MM.1S (cell line): ENCODE results near the gene MKNK2.

Source experiments
- DNase-seq: peaks from one replicate; pipeline ENCODE4 v3.0.0-alpha.2; 2015
- H2AFZ ChIP-seq: fragments of 300-600 bp; sonication (generic); 2 replicates; pipeline ENCODE4 v1.6.0; 2016; ENCODE audit warnings: antibody characterized with exemption, low read length
- H3F3A ChIP-seq: fragments of 300-600 bp; sonication (generic); 2 replicates; pipeline ENCODE4 v1.6.1; 2016; ENCODE audit warnings: mild to moderate bottlenecking, antibody characterized with exemption, low read length, moderate library complexity, mixed read lengths; ENCODE audit not compliant: insufficient read depth
- H3K27ac ChIP-seq: fragments of 300-600 bp; sonication (generic); 2 replicates; pipeline ENCODE4 v1.5.1; 2016; ENCODE audit warnings: mild to moderate bottlenecking, low read length
- H3K27me3 ChIP-seq: fragments of 300-600 bp; sonication (generic); replicated peaks from 2 replicates; pipeline ENCODE4 v1.6.0; 2016; ENCODE audit warnings: low read length; ENCODE audit not compliant: insufficient read depth
- H3K36me3 ChIP-seq: fragments of 300-600 bp; sonication (generic); replicated peaks from 2 replicates; pipeline ENCODE4 v1.6.1; 2016; ENCODE audit warnings: mild to moderate bottlenecking, low read length, mixed read lengths; ENCODE audit not compliant: insufficient read depth
- H3K4me1 ChIP-seq: fragments of 300-600 bp; sonication (generic); 2 replicates; pipeline ENCODE4 v1.6.1; 2016; ENCODE audit warnings: low read length, mixed read lengths
- H3K4me2 ChIP-seq: fragments of 300-600 bp; sonication (generic); 2 replicates; pipeline ENCODE4 v1.6.0; 2016; ENCODE audit warnings: low read depth, low read length
- H3K4me3 ChIP-seq: fragments of 300-600 bp; sonication (generic); 2 replicates; pipeline ENCODE4 v1.5.1; 2016; ENCODE audit warnings: low read length, mixed read lengths
- H3K79me2 ChIP-seq: fragments of 300-600 bp; sonication (generic); 2 replicates; pipeline ENCODE4 v1.6.1; 2016; ENCODE audit warnings: mixed run types, low read length, mixed read lengths
- H3K9ac ChIP-seq: fragments of 300-600 bp; sonication (generic); 2 replicates; pipeline ENCODE4 v1.6.1; 2016; ENCODE audit warnings: low read length, mixed read lengths
- H3K9me2 ChIP-seq: fragments of 300-600 bp; sonication (generic); replicated peaks from 2 replicates; pipeline ENCODE4 v1.6.1; 2016; ENCODE audit warnings: mild to moderate bottlenecking, low read length, mixed read lengths; ENCODE audit not compliant: insufficient read depth
- H3K9me3 ChIP-seq: fragments of 300-600 bp; sonication (generic); replicated peaks from 2 replicates; pipeline ENCODE4 v1.6.1; 2016; ENCODE audit warnings: mild to moderate bottlenecking, low read length, mixed read lengths; ENCODE audit not compliant: insufficient read depth
- H4K20me1 ChIP-seq: fragments of 300-600 bp; sonication (generic); 2 replicates; pipeline ENCODE4 v1.6.1; 2016; ENCODE audit warnings: mild to moderate bottlenecking, low read length, moderate library complexity, mixed read lengths; ENCODE audit not compliant: insufficient read depth
- EZH2 ChIP-seq: fragments of 300-600 bp; sonication (generic); optimal IDR thresholded peaks from 2 replicates; pipeline ENCODE3; 2017; ENCODE audit warnings: low read depth, mild to moderate bottlenecking, antibody characterized with exemption, low read length, mixed read lengths
- EZH2phosphoT487 ChIP-seq: fragments of 300-600 bp; sonication (generic); IDR thresholded peaks from 2 replicates; pipeline ENCODE4 v1.6.1; 2018; ENCODE audit warnings: antibody characterized with exemption, low read length
- TF ChIP-seq, protein P1 (sequence below): fragments of 300-600 bp; sonication (generic); IDR thresholded peaks from 2 replicates; pipeline ENCODE4 v1.5.1; 2016; ENCODE audit warnings: antibody characterized with exemption, low read length, mixed read lengths

Gene MKNK2

DNA sequence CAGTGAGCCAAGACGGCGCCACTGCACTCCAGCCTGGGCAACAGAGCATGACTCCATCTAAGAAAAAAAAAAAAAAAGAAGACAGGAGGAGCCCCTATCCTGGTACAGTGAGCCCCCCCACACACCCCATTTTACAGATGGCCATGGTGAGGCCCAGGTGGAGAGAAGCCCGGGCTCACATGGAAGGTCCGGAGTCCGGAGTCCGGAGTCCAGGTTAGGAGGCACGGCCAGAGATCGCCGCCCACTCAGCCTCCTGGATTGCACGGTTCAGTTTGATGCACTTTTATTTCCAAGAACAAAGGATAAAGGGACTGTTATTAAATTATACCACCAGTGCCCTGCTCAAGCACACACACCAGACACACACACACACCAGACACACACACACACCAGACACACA lies 24.3 kb downstream of the MKNK2 start:
- H3K9me3 ChIP-seq: no peaks in the 10 kb centered on the region
- TF ChIP-seq, protein P1, sequence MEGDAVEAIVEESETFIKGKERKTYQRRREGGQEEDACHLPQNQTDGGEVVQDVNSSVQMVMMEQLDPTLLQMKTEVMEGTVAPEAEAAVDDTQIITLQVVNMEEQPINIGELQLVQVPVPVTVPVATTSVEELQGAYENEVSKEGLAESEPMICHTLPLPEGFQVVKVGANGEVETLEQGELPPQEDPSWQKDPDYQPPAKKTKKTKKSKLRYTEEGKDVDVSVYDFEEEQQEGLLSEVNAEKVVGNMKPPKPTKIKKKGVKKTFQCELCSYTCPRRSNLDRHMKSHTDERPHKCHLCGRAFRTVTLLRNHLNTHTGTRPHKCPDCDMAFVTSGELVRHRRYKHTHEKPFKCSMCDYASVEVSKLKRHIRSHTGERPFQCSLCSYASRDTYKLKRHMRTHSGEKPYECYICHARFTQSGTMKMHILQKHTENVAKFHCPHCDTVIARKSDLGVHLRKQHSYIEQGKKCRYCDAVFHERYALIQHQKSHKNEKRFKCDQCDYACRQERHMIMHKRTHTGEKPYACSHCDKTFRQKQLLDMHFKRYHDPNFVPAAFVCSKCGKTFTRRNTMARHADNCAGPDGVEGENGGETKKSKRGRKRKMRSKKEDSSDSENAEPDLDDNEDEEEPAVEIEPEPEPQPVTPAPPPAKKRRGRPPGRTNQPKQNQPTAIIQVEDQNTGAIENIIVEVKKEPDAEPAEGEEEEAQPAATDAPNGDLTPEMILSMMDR: no peak
- TF ChIP-seq EZH2phosphoT487 (no peak), EZH2 (no peak)
- H3K4me3 ChIP-seq: no peak overlapping the region
- no peak overlapping the region for H3K27ac ChIP-seq
- no peak overlapping the region for H3K4me2 ChIP-seq
- H3K79me2 ChIP-seq: no peaks in the 10 kb centered on the region
- no peak for DNase-seq
- no peaks in the 10 kb centered on the region for H3K36me3 ChIP-seq
- H4K20me1 ChIP-seq: no peaks in the 10 kb centered on the region
- H3K9ac ChIP-seq: no peak overlapping the region
- peaks cover 7% of the 10 kb centered on the region; the same call in 1 of the 2 replicates for H3F3A ChIP-seq
- H3K4me1 ChIP-seq: 0 out of 2 replicates have a peak, but pooled peaks cover 2% of the 10 kb centered on the region
- H3K27me3 ChIP-seq: no peaks in the 10 kb centered on the region
- H3K9me2 ChIP-seq: no peaks in the 10 kb centered on the region
- H2AFZ ChIP-seq: no peak overlapping the region

DNA sequence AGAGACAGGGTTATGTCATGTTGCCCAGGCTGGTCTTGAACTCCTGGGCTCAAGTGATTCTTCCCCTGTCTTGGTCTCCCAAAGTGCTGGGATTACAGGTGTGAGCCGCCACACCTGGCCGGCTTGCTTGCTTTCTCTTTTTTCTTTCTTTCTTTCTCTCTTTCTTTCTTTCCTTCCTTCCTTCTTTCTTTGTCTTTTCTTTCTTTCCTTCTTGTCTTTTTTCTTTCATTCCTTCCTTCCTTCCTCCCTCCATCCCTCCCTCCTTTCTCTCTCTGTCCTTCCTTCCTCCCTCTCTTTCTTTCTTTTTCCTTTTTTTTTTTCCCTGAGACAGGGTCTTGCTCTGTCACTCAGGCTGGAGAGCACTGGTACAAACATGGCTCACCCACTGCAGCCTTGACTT lies 28.8 kb downstream of the MKNK2 start:
- no peaks in the 10 kb centered on the region for H3K79me2 ChIP-seq
- H2AFZ ChIP-seq: no peak overlapping the region
- DNase-seq: no peak
- no peaks in the 10 kb centered on the region for H3K27me3 ChIP-seq
- no peak for TF ChIP-seq EZH2phosphoT487
- TF ChIP-seq, protein P1: no peak
- TF ChIP-seq EZH2: no peak
- H3K27ac ChIP-seq: no peak overlapping the region
- H3F3A ChIP-seq: peaks cover 1% of the 10 kb centered on the region
- H3K4me2 ChIP-seq: no peak overlapping the region
- no peaks in the 10 kb centered on the region for H3K4me1 ChIP-seq
- no peaks in the 10 kb centered on the region for H3K9me3 ChIP-seq
- no peaks in the 10 kb centered on the region for H4K20me1 ChIP-seq
- H3K9me2 ChIP-seq: no peaks in the 10 kb centered on the region
- H3K4me3 ChIP-seq: no peak overlapping the region
- no peaks in the 10 kb centered on the region for H3K36me3 ChIP-seq
- no peak overlapping the region for H3K9ac ChIP-seq

DNA sequence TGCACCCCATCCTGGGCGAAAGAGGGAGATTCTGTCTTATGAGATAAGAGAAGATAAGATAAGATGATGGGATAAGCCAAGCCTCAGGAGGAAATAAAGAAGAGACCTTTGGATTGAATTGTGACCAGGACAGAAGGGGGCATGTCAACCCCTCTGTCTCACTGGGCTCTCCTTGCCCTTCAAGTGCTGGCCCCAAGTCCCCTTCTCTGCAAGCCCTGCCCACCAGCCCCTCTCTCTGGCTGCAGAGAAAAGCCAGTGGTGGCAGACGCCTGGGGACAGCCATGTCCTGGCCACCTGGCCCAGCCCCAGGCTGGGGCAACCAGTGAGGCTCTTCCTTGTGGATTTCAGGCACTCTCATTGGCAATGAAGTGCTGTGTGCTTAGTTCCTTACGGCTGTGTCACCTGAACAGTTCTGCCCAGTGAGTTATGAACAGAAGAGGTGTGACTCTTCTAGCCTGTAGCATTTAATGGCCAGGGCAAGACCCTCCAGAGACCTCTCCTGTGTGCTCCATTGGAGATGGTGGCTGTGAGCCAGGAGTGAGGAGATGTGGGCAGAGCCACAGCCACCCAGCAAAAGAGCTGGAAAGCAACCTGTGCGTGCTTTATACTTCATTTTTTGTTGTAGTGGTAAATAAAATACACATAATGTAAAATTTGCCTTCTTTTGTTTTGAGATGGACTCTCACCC lies 29.4 kb downstream of the MKNK2 start:
- TF ChIP-seq EZH2 (no peak), EZH2phosphoT487 (no peak)
- TF ChIP-seq, protein P1: no peak
- H3K9me2 ChIP-seq: no peaks in the 10 kb centered on the region
- H3K9me3 ChIP-seq: no peaks in the 10 kb centered on the region
- H3K27me3 ChIP-seq: no peaks in the 10 kb centered on the region
- H3K27ac ChIP-seq: no peak overlapping the region
- no peaks in the 10 kb centered on the region for H3K4me1 ChIP-seq
- no peak overlapping the region for H3K4me3 ChIP-seq
- DNase-seq: no peak
- H3K36me3 ChIP-seq: no peaks in the 10 kb centered on the region
- no peaks in the 10 kb centered on the region for H3K79me2 ChIP-seq
- no peak overlapping the region for H3K9ac ChIP-seq
- peaks cover 6% of the 10 kb centered on the region for H3F3A ChIP-seq
- H3K4me2 ChIP-seq: no peak overlapping the region
- no peak overlapping the region for H2AFZ ChIP-seq
- H4K20me1 ChIP-seq: no peaks in the 10 kb centered on the region
